Activated CD8-positive, alpha-beta T cell treated with anti-CD3 and anti-CD28 coated beads, Interleukin-2, amount 10 ng/mL, durations not matched to agents 7 days and 5 days (primary cell): ENCODE results near the gene EPAS1. TPM values are rescaled to one million over a fixed set of nuclear protein-coding genes. Genes with fewer than 3 reads are reported as not detected.

Source experiments
- ATAC-seq: fragments of 150-1000 bp; cut with Tn5 transposase; one replicate; pipeline ENCODE4 v1.10.0; 2021; ENCODE audit warnings: moderate library complexity
- CTCF ChIA-PET: fragments of 350-600 bp; sonication (Branson Sonifier 250); formaldehyde crosslinking; loops from one replicate; lab custom pipeline; 2021; ENCODE audit warnings: antibody characterized with exemption; lab: Charles Lee
- POLR2A ChIA-PET: fragments of 350-600 bp; sonication (Branson Sonifier 250); formaldehyde crosslinking; loops from one replicate; lab custom pipeline; 2021; ENCODE audit warnings: antibody characterized with exemption; lab: Charles Lee
- DNase-seq: peaks from one replicate; pipeline ENCODE4 v3.0.0-alpha.2; 2020
- H3K27ac Mint-ChIP-seq: one replicate; pipeline ENCODE4 v1.8.0; 2021; ENCODE audit warnings: mild to moderate bottlenecking, mixed read lengths
- H3K27me3 Mint-ChIP-seq: one replicate; pipeline ENCODE4 v1.8.0; 2021; ENCODE audit warnings: low read depth, mixed read lengths
- H3K36me3 Mint-ChIP-seq: one replicate; pipeline ENCODE4 v1.8.0; 2021; ENCODE audit warnings: low read depth, mixed read lengths
- H3K4me1 Mint-ChIP-seq: one replicate; pipeline ENCODE4 v1.8.0; 2021; ENCODE audit warnings: low read depth, mixed read lengths
- H3K4me3 Mint-ChIP-seq: one replicate; pipeline ENCODE4 v1.8.0; 2021; ENCODE audit warnings: mild to moderate bottlenecking, mixed read lengths
- H3K9me3 Mint-ChIP-seq: one replicate; pipeline ENCODE4 v1.8.0; 2022; ENCODE audit warnings: mixed read lengths; ENCODE audit not compliant: insufficient read depth
- total RNA-seq, 2 experiments: library from RNA; stranded (reverse); gene quantifications; one replicate each; pipeline ENCODE4 v1.2.3, GENCODE V29; 2021

The EPAS1 gene
- total RNA-seq, 2 experiments from 2014 or later = 12.6 to 16.2 TPM

- peak; percentile 16 for DNase-seq
- CTCF ChIA-PET = no interaction called here
- Mint-ChIP-seq H3K4me1 (peaks cover 3% of the 10 kb centered on the region), H3K9me3 (no peaks in the 10 kb centered on the region), H3K27ac (no peak overlapping the region), H3K27me3 (no peaks in the 10 kb centered on the region), H3K4me3 (no peak overlapping the region), H3K36me3 (no peaks in the 10 kb centered on the region)
- POLR2A ChIA-PET = no interaction called here
- no peak for ATAC-seq
These were observed 84.7 kb downstream of the EPAS1 start for GRCh38 chr2:46381871-46382270.

GRCh38 chr2:46382331-46383112 is 85.3 kb downstream of the EPAS1 start:
- no peak for DNase-seq
- Mint-ChIP-seq H3K4me3 (no peak overlapping the region), H3K9me3 (no peaks in the 10 kb centered on the region), H3K27ac (no peak overlapping the region), H3K4me1 (peaks cover 9% of the 10 kb centered on the region), H3K27me3 (no peaks in the 10 kb centered on the region), H3K36me3 (no peaks in the 10 kb centered on the region)
- CTCF ChIA-PET = no interaction called here
- no peak for ATAC-seq
- POLR2A ChIA-PET = no interaction called here

- Mint-ChIP-seq H3K4me1 (peaks cover 10% of the 10 kb centered on the region), H3K9me3 (no peaks in the 10 kb centered on the region), H3K4me3 (no peak overlapping the region), H3K27me3 (no peaks in the 10 kb centered on the region), H3K27ac (no peak overlapping the region), H3K36me3 (no peaks in the 10 kb centered on the region)
- ATAC-seq (no peak), DNase-seq (peak; percentile 11)
- ChIA-PET POLR2A (no interaction called here), CTCF (no interaction called here)
These were observed 85.8 kb downstream of the EPAS1 start for GRCh38 chr2:46383113-46383395.

- no peak for ATAC-seq
- no peaks in the 10 kb centered on the region for H3K36me3 Mint-ChIP-seq
- H3K4me3 Mint-ChIP-seq = no peak overlapping the region
- peak; percentile 13 for DNase-seq
- no peaks in the 10 kb centered on the region for H3K27me3 Mint-ChIP-seq
- H3K4me1 Mint-ChIP-seq = peaks cover 10% of the 10 kb centered on the region
- no peak overlapping the region for H3K27ac Mint-ChIP-seq
- H3K9me3 Mint-ChIP-seq = no peaks in the 10 kb centered on the region
- CTCF ChIA-PET = no interaction called here
- POLR2A ChIA-PET = no interaction called here
These were observed 86.7 kb downstream of the EPAS1 start for GRCh38 chr2:46383784-46384456.

- POLR2A ChIA-PET = no interaction called here
- CTCF ChIA-PET = interaction anchor here (1.0 to 1.4 kb wide), 2 partner anchors 21 to 373 kb away, joined by 3 read pairs; no protein-coding TSS in a partner anchor
- DNase-seq = peak; percentile 17
- no peaks in the 10 kb centered on the region for H3K9me3 Mint-ChIP-seq
- no peak overlapping the region for H3K4me3 Mint-ChIP-seq
- peaks cover 10% of the 10 kb centered on the region for H3K4me1 Mint-ChIP-seq
- H3K27me3 Mint-ChIP-seq = no peaks in the 10 kb centered on the region
- no peak overlapping the region for H3K27ac Mint-ChIP-seq
- no peaks in the 10 kb centered on the region for H3K36me3 Mint-ChIP-seq
- no peak for ATAC-seq
These were observed 87.2 kb downstream of the EPAS1 start for GRCh38 chr2:46384457-46384815.

GRCh38 chr2:46385786-46386577 is 88.8 kb downstream of the EPAS1 start:
- ChIA-PET CTCF (interaction anchor here (1.2 to 1.4 kb wide), 2 partner anchors 10 to 375 kb away, joined by 3 read pairs; no protein-coding TSS in a partner anchor), POLR2A (no interaction called here)
- DNase-seq = peak; percentile 16
- H3K9me3 Mint-ChIP-seq = no peaks in the 10 kb centered on the region
- H3K27ac Mint-ChIP-seq = no peak overlapping the region
- no peaks in the 10 kb centered on the region for H3K36me3 Mint-ChIP-seq
- H3K27me3 Mint-ChIP-seq = peaks cover 2% of the 10 kb centered on the region
- H3K4me3 Mint-ChIP-seq = no peak overlapping the region
- H3K4me1 Mint-ChIP-seq = peaks cover 10% of the 10 kb centered on the region
- no peak for ATAC-seq

- H3K9me3 Mint-ChIP-seq = no peaks in the 10 kb centered on the region
- ChIA-PET POLR2A (no interaction called here), CTCF (interaction anchor here (1.2 kb wide), 1 partner anchor 10 kb away, joined by 3 read pairs; no protein-coding TSS in a partner anchor)
- H3K4me1 Mint-ChIP-seq = peaks cover 10% of the 10 kb centered on the region
- peaks cover 8% of the 10 kb centered on the region for H3K27me3 Mint-ChIP-seq
- DNase-seq (no peak), ATAC-seq (no peak)
- H3K4me3 Mint-ChIP-seq = no peak overlapping the region
- no peaks in the 10 kb centered on the region for H3K36me3 Mint-ChIP-seq
- peak overlapping the region; percentile 2 for H3K27ac Mint-ChIP-seq
These were observed 89.6 kb downstream of the EPAS1 start for GRCh38 chr2:46386763-46387162.

- Mint-ChIP-seq H3K9me3 (no peaks in the 10 kb centered on the region), H3K27me3 (peaks cover 8% of the 10 kb centered on the region), H3K36me3 (no peaks in the 10 kb centered on the region), H3K4me1 (peaks cover 10% of the 10 kb centered on the region), H3K27ac (peak overlapping the region; percentile 2), H3K4me3 (no peak overlapping the region)
- no peak for ATAC-seq
- ChIA-PET POLR2A (no interaction called here), CTCF (interaction anchor here (1.2 kb wide), 1 partner anchor 9 kb away, joined by 3 read pairs; no protein-coding TSS in a partner anchor)
- no peak for DNase-seq
These were observed 90.1 kb downstream of the EPAS1 start for GRCh38 chr2:46387292-46387691.

GRCh38 chr2:46387886-46388515 is 90.8 kb downstream of the EPAS1 start:
- no peak for ATAC-seq
- CTCF ChIA-PET = no interaction called here
- peaks cover 10% of the 10 kb centered on the region for H3K27me3 Mint-ChIP-seq

GRCh38 chr2:46388881-46389280 is 91.7 kb downstream of the EPAS1 start:
- no peaks in the 10 kb centered on the region for H3K36me3 Mint-ChIP-seq
- CTCF ChIA-PET = no interaction called here

More at GRCh38 chr2:46387886-46388515, 90.8 kb downstream of the EPAS1 start:
- no peak overlapping the region for H3K27ac Mint-ChIP-seq
- POLR2A ChIA-PET = no interaction called here
- H3K4me3 Mint-ChIP-seq = no peak overlapping the region
- peak; percentile 14 for DNase-seq
- H3K4me1 Mint-ChIP-seq = peaks cover 10% of the 10 kb centered on the region
- H3K9me3 Mint-ChIP-seq = no peaks in the 10 kb centered on the region
- no peaks in the 10 kb centered on the region for H3K36me3 Mint-ChIP-seq

GRCh38 chr2:46389417-46389916 is 92.3 kb downstream of the EPAS1 start:
- ChIA-PET POLR2A (no interaction called here), CTCF (no interaction called here)
- no peak for ATAC-seq
- H3K36me3 Mint-ChIP-seq = no peaks in the 10 kb centered on the region
- DNase-seq = peak; percentile 14
- H3K4me1 Mint-ChIP-seq = peaks cover 10% of the 10 kb centered on the region
- no peak overlapping the region for H3K27ac Mint-ChIP-seq
- H3K27me3 Mint-ChIP-seq = peaks cover 10% of the 10 kb centered on the region
- no peak overlapping the region for H3K4me3 Mint-ChIP-seq
- no peaks in the 10 kb centered on the region for H3K9me3 Mint-ChIP-seq

More at GRCh38 chr2:46388881-46389280, 91.7 kb downstream of the EPAS1 start:
- Mint-ChIP-seq H3K27ac (no peak overlapping the region), H3K4me1 (peaks cover 10% of the 10 kb centered on the region), H3K27me3 (peaks cover 10% of the 10 kb centered on the region), H3K9me3 (no peaks in the 10 kb centered on the region), H3K4me3 (no peak overlapping the region)
- ATAC-seq (no peak), DNase-seq (peak; percentile 13)
- POLR2A ChIA-PET = no interaction called here
